Stimulated activated CD4-positive, alpha-beta T cell treated with anti-CD3 and anti-CD28 coated beads, Interleukin-12 subunit alpha, Interleukin-12 subunit beta, amount 100 ng/mL, for 4 hours (primary cell): ENCODE data around the gene GCHFR.

ENCODE experiments used
- DNase-seq: peaks from one replicate; pipeline ENCODE4 v3.0.0-alpha.2; 2020

The GCHFR gene

DNA sequence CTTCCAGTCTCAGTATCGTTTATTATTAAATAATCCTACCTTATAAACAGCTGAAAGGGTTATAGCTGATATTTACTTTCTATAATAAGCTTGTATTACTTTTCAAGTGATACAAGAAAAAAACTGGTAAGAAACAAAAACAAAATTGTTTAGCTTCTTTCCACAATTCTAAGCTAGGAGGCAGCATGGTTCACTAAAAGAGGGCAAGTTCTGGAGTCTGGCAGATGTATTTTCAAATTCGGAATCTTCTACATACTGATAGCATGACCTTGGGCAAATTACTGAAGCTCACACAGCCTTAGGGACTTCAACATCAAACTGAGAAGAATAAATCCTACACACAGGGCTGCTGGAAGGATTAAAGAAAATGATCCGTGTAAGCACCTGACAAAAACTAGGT, 21.3 kb downstream of the GCHFR start:
- no peak for DNase-seq

- no peak for DNase-seq
These were observed 21.9 kb downstream of the GCHFR start for GRCh38 chr15:40785814-40786213.

GRCh38 chr15:40787344-40787841, 23.5 kb downstream of the GCHFR start:
- peak; percentile 60 for DNase-seq

GRCh38 chr15:40787991-40788390, 24.1 kb downstream of the GCHFR start:
- no peak for DNase-seq

GRCh38 chr15:40789119-40789518, 25.3 kb downstream of the GCHFR start:
- no peak for DNase-seq

DNA sequence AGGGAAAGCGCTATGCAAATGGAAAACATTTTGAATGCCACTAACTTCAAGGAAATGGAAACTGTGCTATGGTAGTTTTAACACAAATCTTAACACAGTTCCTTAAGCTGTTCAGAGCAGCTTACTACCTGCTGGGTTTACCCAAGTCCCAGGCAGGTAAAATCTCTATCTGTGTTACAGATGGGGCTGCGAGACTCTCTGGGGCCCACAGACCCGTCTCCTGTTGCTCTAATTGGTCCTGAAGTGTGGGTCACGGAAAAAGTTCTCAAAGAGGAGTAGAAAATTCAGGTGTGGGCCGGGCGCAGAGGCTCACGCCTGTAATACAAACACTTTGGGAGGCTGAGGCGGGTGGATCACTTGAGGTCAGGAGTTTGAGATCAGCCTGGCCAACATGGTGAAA, 26.1 kb downstream of the GCHFR start:
- no peak for DNase-seq

- DNase-seq = no peak
These were observed 26.9 kb downstream of the GCHFR start for GRCh38 chr15:40790718-40791117.

- no peak for DNase-seq
These were observed 28.5 kb downstream of the GCHFR start for GRCh38 chr15:40792394-40792793.

DNA sequence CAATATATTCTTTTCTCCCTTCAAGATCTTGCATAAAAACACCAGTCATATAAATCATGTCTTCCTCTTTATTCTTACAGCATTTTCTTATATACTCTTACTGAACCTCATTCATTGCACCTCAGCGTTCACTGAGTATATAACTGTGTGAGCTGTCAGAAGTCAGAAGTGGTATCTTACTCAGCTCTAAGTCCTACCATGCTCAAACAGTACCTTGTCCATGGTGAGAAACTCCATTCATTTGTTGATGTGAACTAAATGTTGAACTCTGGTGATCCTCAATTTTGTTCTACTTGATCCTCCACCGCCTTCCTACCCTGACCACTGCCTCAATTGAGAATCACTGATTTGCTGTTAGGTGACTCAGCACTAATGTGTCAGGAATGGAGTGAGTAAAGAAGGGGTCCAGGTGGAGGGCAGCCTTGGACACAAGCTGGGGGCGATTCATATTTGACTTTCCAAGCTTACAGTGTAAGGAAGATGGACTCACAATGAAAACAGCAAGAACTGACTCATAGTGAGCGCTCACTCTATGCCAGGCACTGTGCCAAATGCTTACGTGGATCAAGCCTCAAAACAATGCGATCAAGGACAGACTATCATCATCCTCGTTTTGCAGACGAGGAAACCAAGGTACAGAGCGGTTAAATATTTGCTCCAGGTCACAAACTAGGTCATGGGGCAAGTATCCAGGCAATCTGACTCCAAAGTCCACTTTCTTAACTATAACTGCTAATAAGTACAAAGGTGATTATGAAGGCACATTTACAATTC, 29.5 kb downstream of the GCHFR start:
- no peak for DNase-seq

GRCh38 chr15:40796041-40796440, 32.2 kb downstream of the GCHFR start:
- no peak for DNase-seq

GRCh38 chr15:40796512-40796911, 32.6 kb downstream of the GCHFR start:
- no peak for DNase-seq

DNA sequence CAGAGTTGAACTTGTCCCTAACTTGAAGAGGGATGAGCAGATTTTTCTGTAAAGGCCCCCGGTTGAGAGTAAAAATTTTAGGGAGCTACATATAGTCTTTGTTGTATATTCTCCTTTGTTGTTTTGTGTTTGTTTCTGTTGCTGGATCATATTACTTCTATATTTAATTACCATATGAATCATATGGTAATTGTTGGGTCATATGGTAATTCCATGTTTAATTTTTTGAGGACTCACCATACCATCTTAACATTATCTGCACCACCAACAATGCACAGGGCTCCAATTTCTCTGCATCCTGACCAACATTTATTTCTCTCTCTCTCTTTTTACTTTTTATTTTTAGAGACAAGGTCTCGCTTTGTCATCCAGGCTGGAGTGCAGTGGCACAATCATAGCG, 35.7 kb downstream of the GCHFR start:
- DNase-seq = no peak

GRCh38 chr15:40803076-40803475, 39.2 kb downstream of the GCHFR start:
- DNase-seq = no peak

DNA sequence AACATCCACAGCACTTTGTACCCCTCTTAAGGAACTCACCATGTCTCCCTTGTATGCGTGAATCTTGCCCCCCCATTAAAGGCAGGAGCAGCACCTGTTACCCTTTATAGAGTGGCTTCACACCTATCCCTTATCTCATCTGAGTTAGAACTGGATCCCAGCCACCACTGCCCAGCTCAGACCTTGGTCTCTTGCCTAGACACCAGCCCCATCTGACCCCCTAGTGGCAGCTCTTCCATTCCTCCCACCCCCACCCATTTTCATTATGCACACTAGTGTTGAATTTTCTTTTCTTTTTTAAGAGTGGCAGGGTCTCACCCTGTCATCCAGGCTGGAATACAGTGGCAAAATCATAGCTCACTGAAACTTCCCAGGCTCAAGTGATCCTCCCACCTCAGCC, 39.8 kb downstream of the GCHFR start:
- no peak for DNase-seq

- no peak for DNase-seq
These were observed 42.8 kb downstream of the GCHFR start for GRCh38 chr15:40806672-40807027.

DNA sequence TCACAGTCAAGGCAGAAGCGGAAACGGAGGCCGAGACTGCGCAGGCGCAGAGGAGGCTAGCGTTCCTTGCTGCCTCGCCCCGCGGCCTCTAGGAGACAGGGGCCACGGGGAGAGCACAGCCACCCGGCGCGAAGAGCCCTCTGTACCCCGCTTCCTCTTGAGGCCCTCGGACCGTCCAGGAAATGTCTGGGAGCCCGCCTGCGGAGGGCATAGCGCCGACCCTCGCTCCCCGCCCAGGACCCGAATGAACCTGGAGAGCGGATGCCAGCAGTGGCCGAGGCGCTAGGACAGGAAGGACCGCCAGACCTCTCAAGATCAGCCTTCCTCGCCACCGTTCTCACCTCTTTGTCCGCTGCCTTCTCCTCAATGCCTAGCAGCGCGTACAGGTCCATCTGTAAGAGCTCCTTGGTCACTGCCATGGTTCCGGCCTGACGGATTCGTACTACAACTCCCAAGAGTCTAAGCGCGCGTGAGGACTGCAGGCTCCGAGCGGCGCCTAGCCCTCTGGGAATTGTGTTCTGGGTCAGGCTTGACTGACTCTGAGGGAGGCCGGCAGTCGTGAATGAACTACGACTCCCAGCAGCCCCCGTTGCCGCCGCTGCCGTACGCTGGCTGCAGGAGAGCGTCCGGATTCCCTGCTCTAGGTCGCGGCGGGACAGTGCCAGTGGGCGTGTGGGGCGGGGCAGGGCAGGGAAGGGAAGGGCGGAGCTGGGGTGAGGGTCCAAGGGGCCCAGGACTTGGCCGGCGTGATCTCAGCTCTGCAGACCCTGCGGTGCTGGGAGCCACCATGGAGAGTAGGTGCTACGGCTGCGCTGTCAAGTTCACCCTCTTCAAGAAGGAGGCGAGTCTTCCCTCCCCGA, 43.4 kb downstream of the GCHFR start, which contains the start of the genes DNAJC17 and ZFYVE19:
DNAJC17 (minus strand) TSS at position 446 of the 860 bp plus-strand sequence; CDS start at position 419, 27 bp downstream.
ZFYVE19 (plus strand) TSS at position 62 of the 860 bp plus-strand sequence; CDS start at position 563, 501 bp downstream.
- peak; percentile 95 for DNase-seq

- no peak for DNase-seq
These were observed 44.1 kb downstream of the GCHFR start for GRCh38 chr15:40807888-40808461.

- no peak for DNase-seq
These were observed 45.1 kb downstream of the GCHFR start for GRCh38 chr15:40808861-40809450.

DNA sequence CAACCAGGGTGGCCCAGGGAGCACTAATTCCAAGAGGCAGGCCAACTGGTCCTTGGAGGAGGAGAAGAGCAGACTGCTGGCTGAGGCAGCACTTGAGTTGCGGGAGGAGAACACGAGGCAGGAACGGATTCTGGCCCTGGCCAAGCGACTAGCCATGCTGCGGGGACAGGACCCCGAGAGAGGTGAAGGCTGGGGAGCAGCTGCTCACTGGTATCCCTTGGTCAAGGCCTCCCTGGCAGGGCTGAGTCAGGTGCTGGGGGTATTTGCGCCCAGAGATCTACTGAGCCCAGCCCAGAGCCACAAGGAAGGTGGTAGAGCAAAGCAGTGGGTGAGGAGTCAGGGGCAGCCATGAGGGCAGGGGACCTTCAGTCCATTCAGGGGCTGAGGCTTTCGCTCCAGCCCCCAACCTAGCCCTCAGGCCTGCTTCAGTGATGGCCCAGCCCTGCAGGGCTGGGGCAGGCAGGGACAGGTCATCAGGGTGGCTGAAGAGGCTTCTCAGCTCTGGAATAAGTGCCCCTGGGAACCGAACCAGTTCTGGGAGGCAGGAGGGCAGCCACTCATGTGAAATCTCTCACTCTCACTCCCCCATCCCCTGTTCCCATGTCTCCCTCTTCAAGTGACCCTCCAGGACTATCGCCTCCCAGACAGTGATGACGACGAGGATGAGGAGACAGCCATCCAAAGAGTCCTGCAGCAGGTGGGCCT, 49.0 kb downstream of the GCHFR start:
- DNase-seq = no peak

- no peak for DNase-seq
These were observed 51.3 kb downstream of the GCHFR start for GRCh38 chr15:40815042-40815698.
